H9 (cell line): ENCODE results near the gene CFAP69. TPM values are rescaled to one million over a fixed set of nuclear protein-coding genes. Genes with fewer than 3 reads are reported as not detected.
A peak's percentile ranks its signal among the peaks of the same experiment; 100 is the strongest.

ENCODE experiments used
- DNase-seq: peaks from one replicate; pipeline ENCODE4 v3.0.0-alpha.2; 2017
- H2AFZ ChIP-seq: one replicate; pipeline ENCODE4 v1.6.1; 2013; ENCODE audit warnings: mild to moderate bottlenecking, low read length, control low read depth, moderate library complexity
- H2AK5ac ChIP-seq: 2 replicates; pipeline ENCODE4 v1.6.1; 2013; ENCODE audit warnings: low read length, control low read depth, mixed read lengths; ENCODE audit not compliant: insufficient read length
- H2BK120ac ChIP-seq: one replicate; pipeline ENCODE4 v1.6.1; 2013; ENCODE audit warnings: low read depth, mild to moderate bottlenecking, low read length, control low read depth, inconsistent platforms; ENCODE audit not compliant: poor library complexity, severe bottlenecking
- H2BK12ac ChIP-seq: 2 replicates; pipeline ENCODE4 v1.6.1; 2013; ENCODE audit warnings: low read length, control low read depth, mixed read lengths, low read depth; ENCODE audit not compliant: insufficient read length
- H2BK15ac ChIP-seq: 2 replicates; pipeline ENCODE4 v1.6.1; 2013; ENCODE audit warnings: low read depth, low read length, control low read depth
- H2BK20ac ChIP-seq: one replicate; pipeline ENCODE4 v1.6.1; 2013; ENCODE audit warnings: low read depth, mild to moderate bottlenecking, low read length, control low read depth, inconsistent platforms; ENCODE audit not compliant: poor library complexity, severe bottlenecking
- H2BK5ac ChIP-seq: 2 replicates; pipeline ENCODE4 v1.6.1; 2013; ENCODE audit warnings: low read length, control low read depth, mixed read lengths; ENCODE audit not compliant: insufficient read length
- H3K14ac ChIP-seq: 2 replicates; pipeline ENCODE4 v1.6.1; 2013; ENCODE audit warnings: low read length, control low read depth; ENCODE audit not compliant: insufficient read depth
- H3K18ac ChIP-seq: 2 replicates; pipeline ENCODE4 v1.6.1; 2013; ENCODE audit warnings: low read depth, mild to moderate bottlenecking, mixed read lengths, low read length, control low read depth; ENCODE audit not compliant: insufficient read length
- H3K23ac ChIP-seq: 2 replicates; pipeline ENCODE4 v1.6.1; 2013; ENCODE audit warnings: low read length, control low read depth, mixed read lengths, low read depth; ENCODE audit not compliant: insufficient read length
- H3K23me2 ChIP-seq: 2 replicates; pipeline ENCODE4 v1.6.1; 2013; ENCODE audit warnings: low read depth, mild to moderate bottlenecking, mixed read lengths, low read length, control low read depth; ENCODE audit not compliant: insufficient read length, poor library complexity, severe bottlenecking
- H3K27ac ChIP-seq: 2 replicates; pipeline ENCODE4 v1.5.1; 2013; ENCODE audit warnings: low read length, control low read depth, mixed read lengths, low read depth; ENCODE audit not compliant: insufficient read length
- H3K27me3 ChIP-seq: 2 replicates; pipeline ENCODE4 v1.6.1; 2013; ENCODE audit warnings: low read length, control low read depth, inconsistent platforms; ENCODE audit not compliant: insufficient read depth
- H3K4ac ChIP-seq: 2 replicates; pipeline ENCODE4 v1.6.1; 2013; ENCODE audit warnings: low read depth, mild to moderate bottlenecking, control low read depth, inconsistent platforms, low read length, moderate library complexity
- H3K4me1 ChIP-seq: 2 replicates; pipeline ENCODE4 v1.6.1; 2013; ENCODE audit warnings: low read length, control low read depth, inconsistent platforms; ENCODE audit not compliant: insufficient read depth
- H3K4me2 ChIP-seq: 2 replicates; pipeline ENCODE4 v1.6.1; 2013; ENCODE audit warnings: low read length, control low read depth, mixed read lengths; ENCODE audit not compliant: insufficient read length, insufficient read depth
- H3K56ac ChIP-seq: 2 replicates; pipeline ENCODE4 v1.6.1; 2013; ENCODE audit warnings: low read depth, mild to moderate bottlenecking, mixed read lengths, low read length, control low read depth; ENCODE audit not compliant: insufficient read length
- H3K79me1 ChIP-seq: 2 replicates; pipeline ENCODE4 v1.6.1; 2013; ENCODE audit warnings: low read depth, mild to moderate bottlenecking, moderate library complexity, low read length, control low read depth, inconsistent platforms; ENCODE audit not compliant: insufficient read depth, poor library complexity, severe bottlenecking
- H3K79me2 ChIP-seq: 2 replicates; pipeline ENCODE4 v1.6.1; 2013; ENCODE audit warnings: low read length, control low read depth, inconsistent platforms; ENCODE audit not compliant: insufficient read depth
- H3K9ac ChIP-seq: 2 replicates; pipeline ENCODE4 v1.6.1; 2013; ENCODE audit warnings: low read length, control low read depth, mixed read lengths; ENCODE audit not compliant: insufficient read length; ENCODE audit errors: extremely low read depth
- H3K9me3 ChIP-seq: one replicate; pipeline ENCODE4 v1.6.1; 2013; ENCODE audit warnings: low read depth, low read length, inconsistent platforms; ENCODE audit not compliant: control insufficient read depth
- H3T11ph ChIP-seq: one replicate; pipeline ENCODE4 v1.6.1; 2013; ENCODE audit warnings: mild to moderate bottlenecking, low read length, control low read depth, inconsistent platforms
- H4K20me1 ChIP-seq: one replicate; pipeline ENCODE4 v1.6.1; 2013; ENCODE audit not compliant: control insufficient read depth, insufficient read length, insufficient read depth
- H4K5ac ChIP-seq: 2 replicates; pipeline ENCODE4 v1.6.1; 2013; ENCODE audit warnings: low read depth, mild to moderate bottlenecking, mixed read lengths, low read length, control low read depth; ENCODE audit not compliant: insufficient read length
- H4K8ac ChIP-seq: replicated peaks from 2 replicates; pipeline ENCODE4 v1.6.1; 2013; ENCODE audit warnings: low read length, control low read depth, mixed read lengths, low read depth; ENCODE audit not compliant: insufficient read length
- H4K91ac ChIP-seq: 2 replicates; pipeline ENCODE4 v1.6.1; 2013; ENCODE audit warnings: low read depth, mild to moderate bottlenecking, moderate library complexity, mixed read lengths, low read length, control low read depth; ENCODE audit not compliant: insufficient read length
- H3K27ac Mint-ChIP-seq, 3 experiments: 2 replicates in 2 of 3; 3 replicates in 1 of 3; pipeline ENCODE4 v1.8.0; 2020 to 2021; ENCODE audit warnings: mixed read lengths in 3 of 3, mild to moderate bottlenecking in 1 of 3, moderate library complexity in 1 of 3
- H3K27me3 Mint-ChIP-seq: 2 replicates; pipeline ENCODE4 v1.8.0; 2021; ENCODE audit warnings: low read depth, mild to moderate bottlenecking, moderate library complexity, mixed read lengths
- H3K36me3 Mint-ChIP-seq, 3 experiments: 2 replicates in 2 of 3; 3 replicates in 1 of 3; pipeline ENCODE4 v1.8.0; 2020 to 2021; ENCODE audit warnings: low read depth in 3 of 3, mixed read lengths in 3 of 3; ENCODE audit not compliant: insufficient read depth in 1 of 3
- H3K4me1 Mint-ChIP-seq, 2 experiments: 2 replicates each; pipeline ENCODE4 v1.8.0; 2020; ENCODE audit warnings: mixed read lengths in 2 of 2
- H3K4me3 Mint-ChIP-seq, 2 experiments: 2 replicates in 1 of 2; 3 replicates in 1 of 2; pipeline ENCODE4 v1.8.0; 2020 to 2021; ENCODE audit warnings: mild to moderate bottlenecking in 2 of 2, mixed read lengths in 2 of 2, moderate library complexity in 1 of 2
- H3K9me3 Mint-ChIP-seq, 2 experiments: 2 replicates in 1 of 2; 3 replicates in 1 of 2; pipeline ENCODE4 v1.8.0; 2020; ENCODE audit warnings: mild to moderate bottlenecking in 2 of 2, mixed read lengths in 2 of 2, moderate library complexity in 1 of 2
- CTCF ChIP-seq: fragments of 200-600 bp; sonication (generic); conservative IDR thresholded peaks from 3 replicates; pipeline ENCODE4 v1.8.0; 2021; ENCODE audit warnings: antibody characterized with exemption, mild to moderate bottlenecking
- total RNA-seq: library from RNA; stranded (reverse); gene quantifications from 2 replicates; pipeline ENCODE4 v1.2.1, GENCODE V29; 2021

CFAP69 gene
- total RNA-seq, 1 experiment from 2014 or later, result 2.9 TPM

GRCh38 chr7:90345016-90345415 is 100.0 kb downstream of the CFAP69 start:
- H3K14ac ChIP-seq, result no peak overlapping the region
- no peaks in the 10 kb centered on the region for H3K79me1 ChIP-seq
- H3K27ac Mint-ChIP-seq, result no peak overlapping the region; a peak in 2 of 7 replicates
- no peaks in the 10 kb centered on the region; a peak in 1 of 5 replicates for H3K9me3 Mint-ChIP-seq
- no peak overlapping the region for H2BK12ac ChIP-seq
- peaks cover 2% of the 10 kb centered on the region; the same call in 1 of the 2 replicates for H3K79me2 ChIP-seq
- no peak overlapping the region for H3K9ac ChIP-seq
- no peak overlapping the region for H2BK5ac ChIP-seq
- no peak overlapping the region for H4K8ac ChIP-seq
- peaks cover 7 to 12% of the 10 kb centered on the region in 2 experiments for H3K4me1 Mint-ChIP-seq
- no peak overlapping the region for H3K56ac ChIP-seq
- no peak overlapping the region for H3K4me2 ChIP-seq
- DNase-seq, result no peak
- no peak overlapping the region for H2AK5ac ChIP-seq
- H3K4ac ChIP-seq, result no peak overlapping the region
- H3T11ph ChIP-seq, result no peak overlapping the region
- H4K5ac ChIP-seq, result no peak overlapping the region
- H3K27ac ChIP-seq, result no peak overlapping the region
- H3K27me3 ChIP-seq, result no peaks in the 10 kb centered on the region
- no peaks in the 10 kb centered on the region; the same call in 1 of the 2 replicates for H3K27me3 Mint-ChIP-seq
- no peak overlapping the region for H2BK20ac ChIP-seq
- H3K18ac ChIP-seq, result no peak overlapping the region
- H3K23ac ChIP-seq, result no peak overlapping the region
- H3K36me3 Mint-ChIP-seq, result peaks cover 0 to 2% (median 0%) of the 10 kb centered on the region in 3 experiments; a peak in 2 of 7 replicates
- H2BK15ac ChIP-seq, result no peak overlapping the region
- no peaks in the 10 kb centered on the region for H3K4me1 ChIP-seq
- H4K20me1 ChIP-seq, result no peaks in the 10 kb centered on the region
- no peak overlapping the region for H2BK120ac ChIP-seq
- H3K23me2 ChIP-seq, result peaks cover 5% of the 10 kb centered on the region
- peak overlapping the region; percentile 97 to 98; a peak in 3 of 5 replicates for H3K4me3 Mint-ChIP-seq
- no peak overlapping the region for H4K91ac ChIP-seq
- H3K9me3 ChIP-seq, result no peaks in the 10 kb centered on the region
- TF ChIP-seq CTCF, result no peak
- H2AFZ ChIP-seq, result no peak overlapping the region
